Heart left ventricle (tissue), 13 donors: ENCODE measurements around the gene NAGPA.

Source experiments
- POLR2A ChIP-seq, 2 donors: fragments of 450-650 bp; IDR thresholded peaks; one replicate each; pipeline ENCODE4 v1.6.1; 2017; ENCODE audit warnings: antibody characterized with exemption in 2 of 2, mild to moderate bottlenecking in 2 of 2, moderate library complexity in 2 of 2
- TF ChIP-seq, protein P1 (sequence below), 12 donors: fragments of 200-600 bp; sonication (generic) in 4 of 12; IDR thresholded peaks; one replicate each; pipeline versions ENCODE4 v1.5.0 to v1.8.0; 2018 to 2022; ENCODE audit warnings: antibody characterized with exemption in 12 of 12, mild to moderate bottlenecking in 5 of 12
- donor health status: ischemic (EF 13 %, LVEDD 7.1; RV severe dilation, severe dysfunction).
- donor health status: DM: no; HTN: yes; CAD: no.
- donor health status: DM: no; HTN: no; CAD: no.
- donor health status: ischemic (EF 25% LVEDD 6.9; RV normal size, moderate dysfunction).
- donor health status: ischemic (EF 25% LVEDD 5.7; RV mildly dilated, moderate dysfunction).
- donor health status: ischemic (EF 35%, LVEDD 5.7; RV mildly dilated, moderate dysfunction).
- donor health status: nonischemic (EF 11% LVEDD 7.7; RV severe dilation, severe dysfunction).
- donor health status: DM: yes; HTN: yes; CAD: no.
- donor health status: PGD.
- donor health status: ischemic (EF 29% LVEDD 5.4; RV normal size, mild dysfunction).
- donor health status: nonischemic (EF 23%, LVEDD 6.1; RV moderate dilation, normal function).

GRCh38 chr16:5018793-5019192 lies 14.9 kb downstream of the NAGPA start:
- TF ChIP-seq, protein P1, sequence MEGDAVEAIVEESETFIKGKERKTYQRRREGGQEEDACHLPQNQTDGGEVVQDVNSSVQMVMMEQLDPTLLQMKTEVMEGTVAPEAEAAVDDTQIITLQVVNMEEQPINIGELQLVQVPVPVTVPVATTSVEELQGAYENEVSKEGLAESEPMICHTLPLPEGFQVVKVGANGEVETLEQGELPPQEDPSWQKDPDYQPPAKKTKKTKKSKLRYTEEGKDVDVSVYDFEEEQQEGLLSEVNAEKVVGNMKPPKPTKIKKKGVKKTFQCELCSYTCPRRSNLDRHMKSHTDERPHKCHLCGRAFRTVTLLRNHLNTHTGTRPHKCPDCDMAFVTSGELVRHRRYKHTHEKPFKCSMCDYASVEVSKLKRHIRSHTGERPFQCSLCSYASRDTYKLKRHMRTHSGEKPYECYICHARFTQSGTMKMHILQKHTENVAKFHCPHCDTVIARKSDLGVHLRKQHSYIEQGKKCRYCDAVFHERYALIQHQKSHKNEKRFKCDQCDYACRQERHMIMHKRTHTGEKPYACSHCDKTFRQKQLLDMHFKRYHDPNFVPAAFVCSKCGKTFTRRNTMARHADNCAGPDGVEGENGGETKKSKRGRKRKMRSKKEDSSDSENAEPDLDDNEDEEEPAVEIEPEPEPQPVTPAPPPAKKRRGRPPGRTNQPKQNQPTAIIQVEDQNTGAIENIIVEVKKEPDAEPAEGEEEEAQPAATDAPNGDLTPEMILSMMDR (IDR thresholded peaks at IDR 0.05), result no peak
- TF ChIP-seq POLR2A (IDR thresholded peaks at IDR 0.05), result no peak
